NCI-H526 treated with DMSO at 0.1 percent for 48 hours (cell line): ENCODE results near the gene SLC35A5.

ENCODE experiments used
- DNase-seq: peaks from one replicate; lab custom pipeline; 2025; lab: John Stamatoyannopoulos, UW

Gene SLC35A5

GRCh38 chr3:112627419-112627818, 65.6 kb downstream of the SLC35A5 start:
- DNase-seq = no peak

GRCh38 chr3:112627919-112628466, 66.1 kb downstream of the SLC35A5 start:
- DNase-seq = no peak

GRCh38 chr3:112629425-112629824, 67.6 kb downstream of the SLC35A5 start:
- DNase-seq = no peak

- no peak for DNase-seq
Measured at GRCh38 chr3:112631257-112631656, 69.4 kb downstream of the SLC35A5 start.

GRCh38 chr3:112632596-112632995, 70.8 kb downstream of the SLC35A5 start:
- no peak for DNase-seq

GRCh38 chr3:112633191-112633590, 71.3 kb downstream of the SLC35A5 start:
- no peak for DNase-seq

GRCh38 chr3:112633757-112634156, 71.9 kb downstream of the SLC35A5 start:
- no peak for DNase-seq

- DNase-seq = no peak
Measured at GRCh38 chr3:112634786-112635541, 73.1 kb downstream of the SLC35A5 start.
